HG03442 (cell line): ENCODE data around the gene SCAF4.
"Not testable (repeated sequence)": the region's sequence is repeated elsewhere in the genome, so short reads cannot be mapped to it uniquely, and the experiment has no call there.

Experiments
- ATAC-seq: cut with Tn5 transposase; IDR thresholded peaks from one replicate; pipeline ENCODE4 v1.9.1; 2021; ENCODE audit warnings: mild to moderate bottlenecking, moderate library complexity; ENCODE audit not compliant: unreplicated experiment

Gene SCAF4

GRCh38 chr21:31675960-31676359 lies 56.0 kb downstream of the SCAF4 start:
- ATAC-seq, result no peak

- ATAC-seq, result no peak
These were observed 56.6 kb downstream of the SCAF4 start for GRCh38 chr21:31675318-31675717.

- no peak for ATAC-seq
These were observed 58.5 kb downstream of the SCAF4 start for GRCh38 chr21:31673321-31673912.

DNA sequence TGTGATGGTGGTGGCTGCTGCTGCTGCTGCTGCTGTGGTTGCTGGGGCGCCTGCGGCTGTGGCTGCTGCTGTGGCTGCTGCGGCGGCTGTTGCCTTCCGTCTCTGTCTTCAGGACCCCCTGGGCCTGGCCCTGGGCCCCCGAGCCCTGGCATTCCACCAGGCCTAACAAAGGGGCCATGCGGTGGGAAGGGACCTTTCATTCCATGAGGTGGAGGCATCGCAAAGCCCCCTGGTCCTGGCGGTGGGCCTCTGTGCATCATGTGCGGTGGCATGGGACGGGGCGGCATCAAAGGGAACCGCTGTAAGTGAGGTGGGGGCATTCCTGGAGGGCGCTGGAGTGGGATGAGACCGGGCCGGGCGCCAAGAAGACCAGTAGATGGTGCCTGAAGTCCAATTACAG lies 60.0 kb downstream of the SCAF4 start:
- no peak for ATAC-seq

GRCh38 chr21:31671146-31671716 lies 60.7 kb downstream of the SCAF4 start:
- no peak for ATAC-seq

- ATAC-seq, result no peak
These were observed 61.8 kb downstream of the SCAF4 start for GRCh38 chr21:31670070-31670469.

- ATAC-seq, result no peak
These were observed 63.0 kb downstream of the SCAF4 start for GRCh38 chr21:31668651-31669491.

DNA sequence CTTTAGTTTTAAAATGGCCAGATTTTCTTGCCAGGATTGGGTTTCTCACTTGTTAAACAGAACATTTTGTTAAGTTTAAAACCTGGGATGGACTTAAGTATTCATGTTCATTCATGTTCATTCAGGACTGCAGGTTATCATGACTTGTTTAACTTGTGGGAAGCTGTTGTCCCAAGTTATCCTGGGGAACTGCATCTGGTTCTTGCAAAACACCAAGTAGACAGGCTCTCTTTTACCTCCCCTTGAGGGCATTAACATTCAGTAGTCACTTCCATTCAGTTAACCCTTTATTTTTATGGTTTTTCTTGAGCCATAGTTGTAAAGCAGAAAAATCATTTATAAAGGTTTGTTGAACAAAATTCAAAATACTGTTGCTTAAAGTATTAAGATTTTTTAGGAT lies 64.3 kb downstream of the SCAF4 start:
- ATAC-seq, result no peak

- no peak for ATAC-seq
These were observed 64.8 kb downstream of the SCAF4 start for GRCh38 chr21:31667132-31667531.

GRCh38 chr21:31666445-31667010 lies 65.4 kb downstream of the SCAF4 start:
- ATAC-seq, result no peak

DNA sequence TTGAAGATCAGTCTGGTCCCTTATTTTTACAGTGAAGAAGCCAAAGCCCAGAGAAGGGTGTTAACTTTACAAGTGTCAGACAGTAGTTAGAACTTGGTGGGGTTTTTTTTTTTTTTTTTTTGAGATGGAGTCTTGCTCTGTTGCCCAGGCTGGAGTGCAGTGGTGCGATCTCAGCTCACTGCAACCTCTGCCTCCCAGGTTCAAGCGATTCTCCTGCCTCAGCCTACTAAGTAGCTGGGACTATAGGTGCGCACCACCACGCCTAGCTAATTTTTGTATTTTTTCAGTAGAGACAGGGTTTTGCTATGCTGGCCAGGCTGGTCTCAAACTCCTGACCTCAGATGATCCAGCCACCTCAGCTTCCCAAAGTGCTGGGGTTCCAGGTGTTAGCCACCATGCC lies 66.0 kb downstream of the SCAF4 start:
- ATAC-seq, result not testable (repeated sequence)

GRCh38 chr21:31665397-31665796 lies 66.5 kb downstream of the SCAF4 start:
- no peak for ATAC-seq

- no peak for ATAC-seq
These were observed 68.2 kb downstream of the SCAF4 start for GRCh38 chr21:31663584-31664249.

GRCh38 chr21:31660591-31660990 lies 71.3 kb downstream of the SCAF4 start:
- no peak for ATAC-seq

GRCh38 chr21:31660259-31660565 lies 71.7 kb downstream of the SCAF4 start:
- no peak for ATAC-seq

GRCh38 chr21:31659536-31660258 lies 72.2 kb downstream of the SCAF4 start, which contains the start of gene SOD1:
Gene SOD1 (plus strand): TSS chr21:31659693. CDS start chr21:31659770, 77 bp downstream.
- ATAC-seq, result peak; percentile 94

GRCh38 chr21:31659286-31659535 lies 72.7 kb downstream of the SCAF4 start:
- peak; percentile 17 for ATAC-seq

GRCh38 chr21:31658053-31658452 lies 73.9 kb downstream of the SCAF4 start:
- ATAC-seq, result no peak

DNA sequence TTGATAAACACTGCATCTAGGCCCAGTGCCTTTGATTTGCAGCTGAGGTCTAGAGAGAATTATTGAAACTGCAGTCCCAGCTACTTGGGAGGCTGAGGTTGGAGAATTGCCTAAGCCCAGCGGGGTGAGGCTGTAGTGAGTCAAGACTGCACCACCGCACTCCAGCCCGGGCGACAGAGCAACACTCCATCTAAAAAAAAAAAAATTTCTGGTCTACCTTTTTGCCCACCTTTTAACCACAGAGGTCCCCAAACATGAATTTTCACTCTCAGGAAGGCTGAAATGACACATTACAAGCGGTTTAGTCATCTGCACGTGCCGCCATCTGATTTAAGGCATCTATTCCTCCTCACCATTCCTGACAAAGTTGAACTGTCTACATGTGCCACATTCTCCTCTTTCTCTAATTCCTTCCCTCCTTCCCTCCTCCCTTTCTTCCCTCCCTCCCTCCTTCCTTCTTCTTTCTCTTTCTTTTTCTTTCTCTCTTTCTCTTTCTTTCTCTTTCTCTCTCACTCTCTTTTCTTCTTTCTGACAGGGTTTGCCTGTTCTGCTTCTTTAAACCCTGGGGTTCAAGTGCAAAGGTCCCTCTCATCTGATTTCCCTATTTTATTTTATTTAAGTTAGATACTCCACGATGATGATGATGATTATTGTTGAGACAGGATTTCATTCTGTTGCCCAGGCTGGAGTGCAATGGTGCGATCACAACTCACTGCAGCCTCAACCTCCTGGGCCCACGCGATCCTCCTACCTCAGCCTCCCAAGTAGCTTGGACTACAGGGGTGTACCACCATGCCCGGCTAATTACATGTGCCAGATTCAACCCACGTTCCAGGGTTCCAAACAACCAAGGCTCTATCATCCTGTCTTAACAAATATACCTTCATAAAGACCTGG lies 75.5 kb downstream of the SCAF4 start:
- no peak for ATAC-seq
